Measurements from ENCODE around the gene BSG.

- TF ChIP-seq CTCF (IDR thresholded peaks at IDR 0.05; ENCODE audit: low read depth, low read length, missing input control): no peak
- no peak for TF ChIP-seq ZBTB33 (IDR thresholded peaks at IDR 0.05)
- no peak for TF ChIP-seq JUND (IDR thresholded peaks at IDR 0.05)
- no peak for TF ChIP-seq REST (IDR thresholded peaks at IDR 0.05)
- no peak for TF ChIP-seq SP1 (IDR thresholded peaks at IDR 0.05)
- no peak for TF ChIP-seq GABPA (IDR thresholded peaks at IDR 0.05 in 1 of 2, conservative IDR thresholded peaks at IDR 0.05 in 1 of 2)
- TF ChIP-seq TAF1 (conservative IDR thresholded peaks at IDR 0.05): no peak
- TF ChIP-seq RAD21 (IDR thresholded peaks at IDR 0.05): no peak
- no peak for TF ChIP-seq MAX (IDR thresholded peaks at IDR 0.05)
- TF ChIP-seq YY1 (IDR thresholded peaks at IDR 0.05): no peak
- TF ChIP-seq ATF3 (IDR thresholded peaks at IDR 0.05): no peak
- no peak for TF ChIP-seq RXRA (IDR thresholded peaks at IDR 0.05)
Observed at GRCh38 chr19:581399-582111, 9.2 kb downstream of the BSG start.
